Stimulated activated CD8-positive, alpha-beta memory T cell treated with anti-CD3 and anti-CD28 coated beads, Interleukin-7, amount 100 ng/mL, for 24 hours (primary cell): ENCODE data around the gene ITGAE.

Experiments used
- DNase-seq: peaks from one replicate; pipeline ENCODE4 v3.0.0-alpha.2; 2020; ENCODE audit warnings: low read depth

ITGAE gene

GRCh38 chr17:3667366-3668278 lies 133.4 kb downstream of the ITGAE start:
- no peak for DNase-seq

GRCh38 chr17:3666516-3666915 lies 134.5 kb downstream of the ITGAE start:
- no peak for DNase-seq

- no peak for DNase-seq
Observed at GRCh38 chr17:3665834-3666233, 135.2 kb downstream of the ITGAE start.
